HepG2 (cell line): ENCODE results near the gene DTYMK. TPM values are rescaled to one million over a fixed set of nuclear protein-coding genes. Genes with fewer than 3 reads are reported as not detected.

Experiments used
- BRCA1 ChIP-seq: sonication (generic); formaldehyde crosslinking; IDR thresholded peaks from 2 replicates; pipeline ENCODE4 v1.4.0; 2020; ENCODE audit warnings: missing genetic modification reagents
- CHCHD3 ChIP-seq: sonication (generic); formaldehyde crosslinking; IDR thresholded peaks from 2 replicates; pipeline ENCODE4 v1.8.0; 2022; ENCODE audit warnings: mild to moderate bottlenecking, missing genetic modification reagents, moderate library complexity
- FIP1L1 ChIP-seq: fragments of 200-400 bp; formaldehyde crosslinking; IDR thresholded peaks from 2 replicates; pipeline ENCODE4 v1.6.1; 2018; ENCODE audit warnings: low read depth, mild to moderate bottlenecking, low read length, moderate library complexity, borderline replicate concordance; ENCODE audit not compliant: insufficient read depth
- SMARCC2 ChIP-seq: fragments of 450-650 bp; IDR thresholded peaks from 2 replicates; pipeline ENCODE4 v1.6.1; 2017; ENCODE audit warnings: antibody characterized with exemption, mild to moderate bottlenecking
- TBP ChIP-seq: sonication (generic); formaldehyde crosslinking; IDR thresholded peaks from 2 replicates; pipeline ENCODE4 v1.5.0; 2020; ENCODE audit warnings: missing genetic modification reagents
- ZFP1 ChIP-seq: IDR thresholded peaks from 2 replicates; pipeline ENCODE4 v1.6.1; 2016
- ZNF788 ChIP-seq: sonication (generic); formaldehyde crosslinking; IDR thresholded peaks from 2 replicates; pipeline ENCODE4 v1.5.0; 2020; ENCODE audit warnings: mild to moderate bottlenecking, missing genetic modification reagents, borderline replicate concordance
- polyA plus RNA-seq, 8 experiments: library from polyadenylated mRNA; depleted of rRNA in 3 of 8; stranded (reverse) in 7 of 8; unstranded in 1 of 8; fragments of >200 nt; fragmentation: Illumina TruSeq in 4 of 8; extraction: Trizol in 4 of 8; gene quantifications; 2 replicates each; pipeline versions ENCODE4 v1.2.1 to v1.2.3, GENCODE V29; 2011 to 2016; ENCODE audit warnings: low read depth in 4 of 8, missing spikeins in 1 of 8, mixed read lengths in 1 of 8; ENCODE audit not compliant: insufficient read depth in 1 of 8
- total RNA-seq, 5 experiments: library from RNA; depleted of rRNA; stranded (reverse); fragments of >200 nt; fragmentation: Illumina TruSeq; extraction: Trizol; gene quantifications; 2 replicates each; pipeline ENCODE4 v1.2.3, GENCODE V29; 2016; ENCODE audit warnings: low read depth in 1 of 5
- TF ChIP-seq, protein P1 (sequence below): sonication (generic); formaldehyde crosslinking; IDR thresholded peaks from 2 replicates; pipeline ENCODE4 v1.4.0; 2020; ENCODE audit warnings: missing genetic modification reagents
- TF ChIP-seq, protein P2 (sequence below): sonication (generic); formaldehyde crosslinking; IDR thresholded peaks from 2 replicates; pipeline ENCODE4 v1.5.0; 2020; ENCODE audit warnings: mild to moderate bottlenecking, missing genetic modification reagents, borderline replicate concordance
- TF ChIP-seq, protein P3 (sequence below): sonication (generic); formaldehyde crosslinking; IDR thresholded peaks from 2 replicates; pipeline ENCODE4 v1.9.0; 2022; ENCODE audit warnings: low read depth, missing genetic modification reagents
- TF ChIP-seq, protein P4 (sequence below), 2 experiments: fragments of 450-650 bp in 1 of 2; sonication (generic) in 1 of 2; formaldehyde crosslinking; IDR thresholded peaks; 2 replicates each; pipeline versions ENCODE4 v1.5.0 to v1.8.0; 2020 to 2022; ENCODE audit warnings: mild to moderate bottlenecking in 1 of 2, missing genetic modification reagents in 1 of 2

DTYMK gene
- total and polyA plus RNA-seq, 2 of the 13 experiments (the other 11 are each of a cell fraction or from before 2014, with no cell fraction given), result 57.5 to 134 TPM

DNA sequence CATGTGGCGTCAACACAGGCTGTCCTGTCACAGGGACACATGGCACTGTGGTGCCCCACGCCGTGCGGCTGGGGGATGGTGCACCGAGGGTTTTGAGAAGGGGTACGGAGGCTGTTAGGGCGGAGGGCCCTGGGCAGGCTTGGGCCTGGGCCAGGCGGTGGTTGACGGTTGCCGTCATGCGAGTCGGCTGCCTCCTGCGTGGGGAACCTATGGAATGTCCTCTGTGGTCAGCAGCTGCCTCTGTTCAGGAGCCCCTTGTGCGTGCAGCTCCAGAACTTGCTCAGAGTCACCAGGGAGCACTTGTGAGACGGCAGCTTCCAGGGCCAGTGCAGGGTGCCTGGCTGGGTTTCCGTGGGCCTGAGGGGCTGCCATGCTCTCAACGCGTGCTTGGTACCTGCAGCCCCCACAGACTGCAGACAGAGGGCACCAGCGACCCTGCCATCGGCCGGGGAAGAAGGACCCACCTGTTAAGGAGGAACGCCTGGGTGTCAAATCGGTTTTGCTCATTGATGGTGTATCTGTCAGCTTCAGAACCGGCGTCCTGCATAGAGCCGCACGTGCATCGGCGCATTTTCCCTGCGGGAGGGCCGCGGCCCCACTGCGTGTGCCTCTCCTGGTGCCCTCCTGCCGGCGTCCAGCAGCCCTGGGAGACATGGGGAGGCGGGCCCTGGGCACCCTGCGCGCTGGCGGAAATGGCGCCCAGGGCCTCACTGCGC is 37.8 kb upstream of the DTYMK start (continued):
- TF ChIP-seq, protein P1, sequence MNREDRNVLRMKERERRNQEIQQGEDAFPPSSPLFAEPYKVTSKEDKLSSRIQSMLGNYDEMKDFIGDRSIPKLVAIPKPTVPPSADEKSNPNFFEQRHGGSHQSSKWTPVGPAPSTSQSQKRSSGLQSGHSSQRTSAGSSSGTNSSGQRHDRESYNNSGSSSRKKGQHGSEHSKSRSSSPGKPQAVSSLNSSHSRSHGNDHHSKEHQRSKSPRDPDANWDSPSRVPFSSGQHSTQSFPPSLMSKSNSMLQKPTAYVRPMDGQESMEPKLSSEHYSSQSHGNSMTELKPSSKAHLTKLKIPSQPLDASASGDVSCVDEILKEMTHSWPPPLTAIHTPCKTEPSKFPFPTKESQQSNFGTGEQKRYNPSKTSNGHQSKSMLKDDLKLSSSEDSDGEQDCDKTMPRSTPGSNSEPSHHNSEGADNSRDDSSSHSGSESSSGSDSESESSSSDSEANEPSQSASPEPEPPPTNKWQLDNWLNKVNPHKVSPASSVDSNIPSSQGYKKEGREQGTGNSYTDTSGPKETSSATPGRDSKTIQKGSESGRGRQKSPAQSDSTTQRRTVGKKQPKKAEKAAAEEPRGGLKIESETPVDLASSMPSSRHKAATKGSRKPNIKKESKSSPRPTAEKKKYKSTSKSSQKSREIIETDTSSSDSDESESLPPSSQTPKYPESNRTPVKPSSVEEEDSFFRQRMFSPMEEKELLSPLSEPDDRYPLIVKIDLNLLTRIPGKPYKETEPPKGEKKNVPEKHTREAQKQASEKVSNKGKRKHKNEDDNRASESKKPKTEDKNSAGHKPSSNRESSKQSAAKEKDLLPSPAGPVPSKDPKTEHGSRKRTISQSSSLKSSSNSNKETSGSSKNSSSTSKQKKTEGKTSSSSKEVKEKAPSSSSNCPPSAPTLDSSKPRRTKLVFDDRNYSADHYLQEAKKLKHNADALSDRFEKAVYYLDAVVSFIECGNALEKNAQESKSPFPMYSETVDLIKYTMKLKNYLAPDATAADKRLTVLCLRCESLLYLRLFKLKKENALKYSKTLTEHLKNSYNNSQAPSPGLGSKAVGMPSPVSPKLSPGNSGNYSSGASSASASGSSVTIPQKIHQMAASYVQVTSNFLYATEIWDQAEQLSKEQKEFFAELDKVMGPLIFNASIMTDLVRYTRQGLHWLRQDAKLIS (CRISPR knock-in tag), result no peak
- TF ChIP-seq FIP1L1, result no peak
- TF ChIP-seq ZFP1 (CRISPR knock-in tag), result no peak
- TF ChIP-seq, protein P2, sequence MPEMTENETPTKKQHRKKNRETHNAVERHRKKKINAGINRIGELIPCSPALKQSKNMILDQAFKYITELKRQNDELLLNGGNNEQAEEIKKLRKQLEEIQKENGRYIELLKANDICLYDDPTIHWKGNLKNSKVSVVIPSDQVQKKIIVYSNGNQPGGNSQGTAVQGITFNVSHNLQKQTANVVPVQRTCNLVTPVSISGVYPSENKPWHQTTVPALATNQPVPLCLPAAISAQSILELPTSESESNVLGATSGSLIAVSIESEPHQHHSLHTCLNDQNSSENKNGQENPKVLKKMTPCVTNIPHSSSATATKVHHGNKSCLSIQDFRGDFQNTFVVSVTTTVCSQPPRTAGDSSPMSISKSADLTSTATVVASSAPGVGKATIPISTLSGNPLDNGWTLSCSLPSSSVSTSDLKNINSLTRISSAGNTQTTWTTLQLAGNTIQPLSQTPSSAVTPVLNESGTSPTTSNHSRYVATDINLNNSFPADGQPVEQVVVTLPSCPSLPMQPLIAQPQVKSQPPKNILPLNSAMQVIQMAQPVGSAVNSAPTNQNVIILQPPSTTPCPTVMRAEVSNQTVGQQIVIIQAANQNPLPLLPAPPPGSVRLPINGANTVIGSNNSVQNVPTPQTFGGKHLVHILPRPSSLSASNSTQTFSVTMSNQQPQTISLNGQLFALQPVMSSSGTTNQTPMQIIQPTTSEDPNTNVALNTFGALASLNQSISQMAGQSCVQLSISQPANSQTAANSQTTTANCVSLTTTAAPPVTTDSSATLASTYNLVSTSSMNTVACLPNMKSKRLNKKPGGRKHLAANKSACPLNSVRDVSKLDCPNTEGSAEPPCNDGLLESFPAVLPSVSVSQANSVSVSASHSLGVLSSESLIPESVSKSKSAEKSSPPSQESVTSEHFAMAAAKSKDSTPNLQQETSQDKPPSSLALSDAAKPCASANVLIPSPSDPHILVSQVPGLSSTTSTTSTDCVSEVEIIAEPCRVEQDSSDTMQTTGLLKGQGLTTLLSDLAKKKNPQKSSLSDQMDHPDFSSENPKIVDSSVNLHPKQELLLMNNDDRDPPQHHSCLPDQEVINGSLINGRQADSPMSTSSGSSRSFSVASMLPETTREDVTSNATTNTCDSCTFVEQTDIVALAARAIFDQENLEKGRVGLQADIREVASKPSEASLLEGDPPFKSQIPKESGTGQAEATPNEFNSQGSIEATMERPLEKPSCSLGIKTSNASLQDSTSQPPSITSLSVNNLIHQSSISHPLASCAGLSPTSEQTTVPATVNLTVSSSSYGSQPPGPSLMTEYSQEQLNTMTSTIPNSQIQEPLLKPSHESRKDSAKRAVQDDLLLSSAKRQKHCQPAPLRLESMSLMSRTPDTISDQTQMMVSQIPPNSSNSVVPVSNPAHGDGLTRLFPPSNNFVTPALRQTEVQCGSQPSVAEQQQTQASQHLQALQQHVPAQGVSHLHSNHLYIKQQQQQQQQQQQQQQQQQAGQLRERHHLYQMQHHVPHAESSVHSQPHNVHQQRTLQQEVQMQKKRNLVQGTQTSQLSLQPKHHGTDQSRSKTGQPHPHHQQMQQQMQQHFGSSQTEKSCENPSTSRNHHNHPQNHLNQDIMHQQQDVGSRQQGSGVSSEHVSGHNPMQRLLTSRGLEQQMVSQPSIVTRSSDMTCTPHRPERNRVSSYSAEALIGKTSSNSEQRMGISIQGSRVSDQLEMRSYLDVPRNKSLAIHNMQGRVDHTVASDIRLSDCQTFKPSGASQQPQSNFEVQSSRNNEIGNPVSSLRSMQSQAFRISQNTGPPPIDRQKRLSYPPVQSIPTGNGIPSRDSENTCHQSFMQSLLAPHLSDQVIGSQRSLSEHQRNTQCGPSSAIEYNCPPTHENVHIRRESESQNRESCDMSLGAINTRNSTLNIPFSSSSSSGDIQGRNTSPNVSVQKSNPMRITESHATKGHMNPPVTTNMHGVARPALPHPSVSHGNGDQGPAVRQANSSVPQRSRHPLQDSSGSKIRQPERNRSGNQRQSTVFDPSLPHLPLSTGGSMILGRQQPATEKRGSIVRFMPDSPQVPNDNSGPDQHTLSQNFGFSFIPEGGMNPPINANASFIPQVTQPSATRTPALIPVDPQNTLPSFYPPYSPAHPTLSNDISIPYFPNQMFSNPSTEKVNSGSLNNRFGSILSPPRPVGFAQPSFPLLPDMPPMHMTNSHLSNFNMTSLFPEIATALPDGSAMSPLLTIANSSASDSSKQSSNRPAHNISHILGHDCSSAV, result no peak
- TF ChIP-seq SMARCC2, result no peak
- TF ChIP-seq, protein P3, sequence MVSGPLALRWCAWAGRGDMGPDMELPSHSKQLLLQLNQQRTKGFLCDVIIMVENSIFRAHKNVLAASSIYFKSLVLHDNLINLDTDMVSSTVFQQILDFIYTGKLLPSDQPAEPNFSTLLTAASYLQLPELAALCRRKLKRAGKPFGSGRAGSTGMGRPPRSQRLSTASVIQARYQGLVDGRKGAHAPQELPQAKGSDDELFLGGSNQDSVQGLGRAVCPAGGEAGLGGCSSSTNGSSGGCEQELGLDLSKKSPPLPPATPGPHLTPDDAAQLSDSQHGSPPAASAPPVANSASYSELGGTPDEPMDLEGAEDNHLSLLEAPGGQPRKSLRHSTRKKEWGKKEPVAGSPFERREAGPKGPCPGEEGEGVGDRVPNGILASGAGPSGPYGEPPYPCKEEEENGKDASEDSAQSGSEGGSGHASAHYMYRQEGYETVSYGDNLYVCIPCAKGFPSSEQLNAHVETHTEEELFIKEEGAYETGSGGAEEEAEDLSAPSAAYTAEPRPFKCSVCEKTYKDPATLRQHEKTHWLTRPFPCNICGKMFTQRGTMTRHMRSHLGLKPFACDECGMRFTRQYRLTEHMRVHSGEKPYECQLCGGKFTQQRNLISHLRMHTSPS, result no peak
- no peak for TF ChIP-seq ZNF788 (CRISPR knock-in tag)
- TF ChIP-seq, protein P4, sequence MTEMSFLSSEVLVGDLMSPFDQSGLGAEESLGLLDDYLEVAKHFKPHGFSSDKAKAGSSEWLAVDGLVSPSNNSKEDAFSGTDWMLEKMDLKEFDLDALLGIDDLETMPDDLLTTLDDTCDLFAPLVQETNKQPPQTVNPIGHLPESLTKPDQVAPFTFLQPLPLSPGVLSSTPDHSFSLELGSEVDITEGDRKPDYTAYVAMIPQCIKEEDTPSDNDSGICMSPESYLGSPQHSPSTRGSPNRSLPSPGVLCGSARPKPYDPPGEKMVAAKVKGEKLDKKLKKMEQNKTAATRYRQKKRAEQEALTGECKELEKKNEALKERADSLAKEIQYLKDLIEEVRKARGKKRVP (CRISPR knock-in tag; IDR thresholded peaks at IDR 0.05), result no peak
- no peak for TF ChIP-seq BRCA1
- TF ChIP-seq CHCHD3 (CRISPR knock-in tag), result no peak
- TF ChIP-seq TBP (CRISPR knock-in tag), result no peak
